Fibroblast of lung (primary cell): ENCODE data around the gene ST6GALNAC3. TPM values are rescaled to one million over a fixed set of nuclear protein-coding genes. Genes with fewer than 3 reads are reported as not detected.

Source experiments
- DNase-seq, 2 donors: peaks; one replicate each; pipeline versions ENCODE4 v3.0.0 to v3.0.0-alpha.2; 2010; ENCODE audit warnings: low read depth in 2 of 2
- H2AFZ ChIP-seq: 2 replicates; pipeline ENCODE4 v1.5.1; 2012; ENCODE audit warnings: low read length, control low read depth, inconsistent platforms
- H3K27ac ChIP-seq: 2 replicates; pipeline ENCODE4 v1.5.1; 2011; ENCODE audit warnings: low read length, control low read depth; ENCODE audit not compliant: insufficient read depth
- H3K27me3 ChIP-seq: 2 replicates; pipeline ENCODE4 v1.5.1; 2011; ENCODE audit warnings: mild to moderate bottlenecking, low read length; ENCODE audit not compliant: control insufficient read depth, insufficient read depth
- H3K36me3 ChIP-seq: 2 replicates; pipeline ENCODE4 v1.5.1; 2011; ENCODE audit warnings: low read length; ENCODE audit not compliant: control insufficient read depth, insufficient read depth
- H3K4me1 ChIP-seq: 2 replicates; pipeline ENCODE4 v1.5.1; 2011; ENCODE audit warnings: low read length; ENCODE audit not compliant: control insufficient read depth, insufficient read depth; ENCODE audit errors: extremely low read depth
- H3K4me2 ChIP-seq: 2 replicates; pipeline ENCODE4 v1.5.1; 2011; ENCODE audit warnings: low read length, control low read depth; ENCODE audit not compliant: insufficient read depth; ENCODE audit errors: extremely low read depth
- H3K4me3 ChIP-seq, 4 experiments: fragments of 200-600 bp in 1 of 4; sonication (generic) in 1 of 4; replicated peaks in 1 of 4; 2 replicates each; pipeline ENCODE4 v1.5.1; 2011 to 2016; ENCODE audit warnings: low read length in 4 of 4, low read depth in 3 of 4, mild to moderate bottlenecking in 3 of 4, control low read depth in 2 of 4, inconsistent platforms in 1 of 4, mixed read lengths in 1 of 4; ENCODE audit not compliant: insufficient read depth in 1 of 4; ENCODE audit errors: control extremely low read depth in 1 of 4
- H3K79me2 ChIP-seq: 2 replicates; pipeline ENCODE4 v1.5.1; 2012; ENCODE audit warnings: mild to moderate bottlenecking, low read length, inconsistent platforms; ENCODE audit not compliant: control insufficient read depth, insufficient read depth
- H3K9ac ChIP-seq: 2 replicates; pipeline ENCODE4 v1.5.1; 2011; ENCODE audit warnings: mild to moderate bottlenecking, low read length, control low read depth; ENCODE audit not compliant: insufficient read depth
- H3K9me3 ChIP-seq: 2 replicates; pipeline ENCODE4 v1.5.1; 2012; ENCODE audit warnings: low read depth, low read length; ENCODE audit not compliant: control insufficient read depth, insufficient read depth
- H4K20me1 ChIP-seq: 2 replicates; pipeline ENCODE4 v1.5.1; 2011; ENCODE audit warnings: low read length; ENCODE audit not compliant: control insufficient read depth, insufficient read depth; ENCODE audit errors: extremely low read depth
- CTCF ChIP-seq, 2 donors: IDR thresholded peaks in 1 of 2; conservative IDR thresholded peaks in 1 of 2; 1 replicate in 1 of 2; 2 replicates in 1 of 2; pipeline ENCODE4 v1.5.1; 2011 to 2012; ENCODE audit warnings: low read length in 2 of 2, control low read depth in 1 of 2, inconsistent platforms in 1 of 2, low read depth in 1 of 2, mild to moderate bottlenecking in 1 of 2
- EZH2 ChIP-seq: IDR thresholded peaks from 2 replicates; pipeline ENCODE4 v1.5.1; 2012; ENCODE audit warnings: low read length, control low read depth, mild to moderate bottlenecking; ENCODE audit errors: missing control alignments
- polyA plus RNA-seq, 2 donors: library from polyadenylated mRNA; depleted of rRNA in 1 of 2; stranded (reverse) in 1 of 2; unstranded in 1 of 2; fragments of >200 nt; gene quantifications; 2 replicates each; pipeline ENCODE4 v1.2.1, GENCODE V29; 2011 to 2012; ENCODE audit warnings: missing spikeins in 1 of 2
- total RNA-seq: library from RNA; depleted of rRNA; stranded (reverse); fragments of >200 nt; gene quantifications from 2 replicates; pipeline ENCODE4 v1.2.1, GENCODE V29; 2014

Gene ST6GALNAC3
- total and polyA plus RNA-seq, 2 donors (not counting 1 experiment from before 2014, with no cell fraction given) = 0.34 to 0.66 TPM

GRCh38 chr1:76158126-76158525 lies 83.6 kb downstream of the ST6GALNAC3 start:
- peak in 1 of 2 donors; percentile 22 for DNase-seq
- Histone ChIP-seq H3K9ac (no peak overlapping the region), H2AFZ (no peak overlapping the region), H3K79me2 (no peaks in the 10 kb centered on the region), H3K27me3 (no peaks in the 10 kb centered on the region), H3K36me3 (no peaks in the 10 kb centered on the region), H3K9me3 (no peaks in the 10 kb centered on the region), H3K4me2 (no peak overlapping the region), H3K4me3 (no peak overlapping the region), H4K20me1 (peaks cover 3% of the 10 kb centered on the region), H3K4me1 (no peaks in the 10 kb centered on the region), H3K27ac (no peak overlapping the region)
- TF ChIP-seq EZH2 (no peak), CTCF (conservative IDR thresholded peaks at IDR 0.05 in 1 of 2, IDR thresholded peaks at IDR 0.05 in 1 of 2; ENCODE audit: low read depth in 1 of 2, low read length in 2 of 2) (no peak)

GRCh38 chr1:76160225-76160624 lies 85.7 kb downstream of the ST6GALNAC3 start:
- Histone ChIP-seq H3K27me3 (no peaks in the 10 kb centered on the region), H2AFZ (no peak overlapping the region), H3K36me3 (no peaks in the 10 kb centered on the region), H3K9me3 (no peaks in the 10 kb centered on the region), H3K4me2 (no peak overlapping the region), H3K27ac (no peak overlapping the region), H3K4me3 (no peak overlapping the region), H4K20me1 (peaks cover 3% of the 10 kb centered on the region), H3K4me1 (no peaks in the 10 kb centered on the region), H3K9ac (no peak overlapping the region), H3K79me2 (no peaks in the 10 kb centered on the region)
- TF ChIP-seq CTCF (conservative IDR thresholded peaks at IDR 0.05 in 1 of 2, IDR thresholded peaks at IDR 0.05 in 1 of 2; ENCODE audit: low read depth in 1 of 2, low read length in 2 of 2) (no peak), EZH2 (no peak)
- no peak for DNase-seq

GRCh38 chr1:76161451-76161850 lies 86.9 kb downstream of the ST6GALNAC3 start:
- no peaks in the 10 kb centered on the region for H3K9me3 ChIP-seq
- no peak overlapping the region for H3K4me3 ChIP-seq
- H3K9ac ChIP-seq = no peak overlapping the region
- no peaks in the 10 kb centered on the region for H3K27me3 ChIP-seq
- H3K4me1 ChIP-seq = no peaks in the 10 kb centered on the region
- no peak overlapping the region for H3K4me2 ChIP-seq
- no peak overlapping the region for H3K27ac ChIP-seq
- H3K79me2 ChIP-seq = no peaks in the 10 kb centered on the region
- H4K20me1 ChIP-seq = peaks cover 3% of the 10 kb centered on the region
- DNase-seq = no peak
- H3K36me3 ChIP-seq = no peaks in the 10 kb centered on the region
- H2AFZ ChIP-seq = no peak overlapping the region
- no peak for TF ChIP-seq CTCF (conservative IDR thresholded peaks at IDR 0.05 in 1 of 2, IDR thresholded peaks at IDR 0.05 in 1 of 2; ENCODE audit: low read depth in 1 of 2, low read length in 2 of 2)
